HG03432 (cell line): ENCODE results near the gene CD300LB.

Experiments used
- ATAC-seq: cut with Tn5 transposase; IDR thresholded peaks from one replicate; pipeline ENCODE4 v1.9.1; 2021; ENCODE audit warnings: mild to moderate bottlenecking, moderate library complexity; ENCODE audit not compliant: unreplicated experiment

The CD300LB gene

GRCh38 chr17:74550602-74551001 lies 19.3 kb upstream of the CD300LB start:
- ATAC-seq, result no peak

- no peak for ATAC-seq
Measured at GRCh38 chr17:74549343-74549742, 18.1 kb upstream of the CD300LB start.

- no peak for ATAC-seq
Measured at GRCh38 chr17:74547736-74548135, 16.5 kb upstream of the CD300LB start.

GRCh38 chr17:74547264-74547663 lies 16.0 kb upstream of the CD300LB start:
- no peak for ATAC-seq

DNA sequence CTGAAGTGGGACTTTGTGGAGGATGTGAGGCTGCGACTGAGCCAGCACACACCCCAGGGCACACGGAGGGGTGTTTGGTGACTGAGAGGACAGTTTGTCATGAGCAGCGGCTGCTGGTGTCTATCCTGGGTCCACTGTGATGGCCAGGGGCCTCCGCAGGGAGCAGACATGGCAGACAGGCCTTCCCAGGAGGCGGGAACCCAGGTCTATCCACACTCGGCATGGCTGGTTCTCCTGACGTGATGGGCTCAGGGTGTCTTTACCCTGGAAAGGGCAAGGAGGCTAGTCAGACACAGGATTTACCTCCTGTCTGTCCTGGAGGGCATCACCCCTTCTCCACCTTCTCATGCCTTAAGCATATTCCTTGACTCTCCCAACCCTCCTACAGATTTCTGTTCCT lies 15.3 kb upstream of the CD300LB start:
- ATAC-seq, result no peak

GRCh38 chr17:74545843-74546230 lies 14.6 kb upstream of the CD300LB start, which contains the start of gene CD300C:
TSS of gene CD300C (minus strand) at chr17:74546115. CDS start at chr17:74545782, 333 bp downstream.
- no peak for ATAC-seq

- no peak for ATAC-seq
Measured at GRCh38 chr17:74544991-74545842, 13.9 kb upstream of the CD300LB start.

GRCh38 chr17:74543891-74544760 lies 12.9 kb upstream of the CD300LB start:
- ATAC-seq, result no peak

GRCh38 chr17:74543406-74543805 lies 12.1 kb upstream of the CD300LB start:
- ATAC-seq, result no peak

- no peak for ATAC-seq
Measured at GRCh38 chr17:74542727-74543383, 11.6 kb upstream of the CD300LB start.

- no peak for ATAC-seq
Measured at GRCh38 chr17:74542166-74542565, 10.9 kb upstream of the CD300LB start.

GRCh38 chr17:74541176-74542111 lies 10.2 kb upstream of the CD300LB start:
- no peak for ATAC-seq

DNA sequence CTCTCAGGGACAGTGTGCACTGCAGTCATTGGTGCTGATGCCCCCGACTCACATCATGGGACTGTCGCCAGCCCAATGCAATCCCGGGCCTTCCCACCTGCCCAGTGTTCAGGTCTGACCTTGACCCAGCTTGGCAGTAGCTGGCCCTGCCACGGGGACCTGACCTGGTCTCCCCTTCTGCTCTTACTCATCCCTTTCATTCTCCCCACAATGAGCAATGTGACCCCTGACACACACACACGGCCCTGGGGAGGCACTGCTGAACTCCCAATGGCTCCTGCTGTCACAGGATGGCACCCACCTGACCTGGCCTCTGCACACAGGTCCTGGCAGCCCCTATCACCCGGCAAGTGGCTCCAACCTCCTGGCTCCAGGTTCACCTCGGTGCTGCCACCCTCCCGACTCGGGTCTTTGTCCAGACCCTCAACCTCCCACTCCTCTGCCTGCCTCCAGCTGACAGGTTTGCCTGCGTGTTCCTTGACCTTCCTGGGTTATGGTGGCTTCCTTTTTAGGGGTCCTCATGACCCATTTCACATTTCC lies 8.1 kb upstream of the CD300LB start:
- no peak for ATAC-seq

- ATAC-seq, result no peak
Measured at GRCh38 chr17:74536890-74537289, 5.6 kb upstream of the CD300LB start.

DNA sequence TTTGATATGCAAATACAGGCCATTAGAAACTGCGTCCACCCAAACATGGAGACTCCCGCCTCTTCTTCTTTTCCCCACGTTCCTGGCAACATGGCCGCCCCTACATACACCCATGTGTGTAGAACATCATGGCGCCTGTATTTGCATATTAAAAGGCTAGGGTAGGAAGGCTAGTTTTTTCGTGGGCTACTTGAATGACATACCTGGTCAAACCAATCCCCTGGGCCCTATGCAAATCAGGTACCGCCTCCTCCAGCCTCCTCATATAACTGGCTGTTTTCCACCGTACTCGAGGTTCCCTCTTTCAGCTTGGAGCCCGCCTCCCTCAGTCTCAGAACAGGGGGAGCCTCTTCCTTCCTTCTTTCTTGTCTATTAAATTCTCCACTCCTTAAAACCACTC lies 840 bp upstream of the CD300LB start:
- no peak for ATAC-seq

GRCh38 chr17:74530831-74531150 lies 484 bp downstream of the CD300LB start:
- ATAC-seq, result no peak

DNA sequence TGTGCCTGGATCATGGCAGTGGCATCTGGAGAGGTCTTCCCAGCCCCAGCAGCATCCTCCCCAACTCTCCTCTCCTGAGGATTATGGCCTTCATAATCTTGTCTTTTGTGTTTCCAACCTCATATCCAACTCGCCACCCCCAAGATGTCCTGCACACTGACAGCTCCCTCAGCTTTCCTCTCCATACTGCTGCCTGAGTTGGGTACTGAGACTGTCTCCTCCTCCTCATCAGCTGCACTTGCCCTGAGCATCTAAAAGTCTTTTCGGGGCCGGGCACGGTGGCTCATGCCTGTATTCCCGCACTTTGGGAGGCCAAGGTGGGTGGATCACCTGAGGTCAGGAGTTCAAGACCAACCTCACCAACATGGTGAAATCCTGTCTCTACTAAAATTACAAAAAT lies 2.0 kb downstream of the CD300LB start:
- no peak for ATAC-seq

GRCh38 chr17:74528491-74529199 lies 2.6 kb downstream of the CD300LB start:
- ATAC-seq, result peak; percentile 87

- no peak for ATAC-seq
Measured at GRCh38 chr17:74527756-74528155, 3.5 kb downstream of the CD300LB start.
